H1 (cell line): ENCODE results near the gene TMEM30A. TPM values are rescaled to one million over a fixed set of nuclear protein-coding genes. Genes with fewer than 3 reads are reported as not detected.
A peak's percentile ranks its signal among the peaks of the same experiment; 100 is the strongest.

ENCODE experiments used
- EP300 ChIP-seq, 2 experiments: IDR thresholded peaks; 1 replicate in 1 of 2; 2 replicates in 1 of 2; pipeline ENCODE4 v1.6.1; 2011 to 2012; ENCODE audit warnings: low read depth in 2 of 2, low read length in 2 of 2, mild to moderate bottlenecking in 2 of 2, borderline replicate concordance in 1 of 2, inconsistent platforms in 1 of 2, moderate library complexity in 1 of 2
- FOSL1 ChIP-seq: IDR thresholded peaks from 2 replicates; pipeline ENCODE4 v1.6.1; 2011; ENCODE audit warnings: mild to moderate bottlenecking, low read depth, low read length, moderate library complexity; ENCODE audit not compliant: insufficient read depth
- JUN ChIP-seq: IDR thresholded peaks from 2 replicates; pipeline ENCODE4 v1.6.1; 2011; ENCODE audit warnings: low read depth, mild to moderate bottlenecking, improper control_type of control experiment, low read length
- PHF8 ChIP-seq: fragments of 200-600 bp; sonication (generic); conservative IDR thresholded peaks from 2 replicates; pipeline ENCODE4 v1.7.1; 2012; ENCODE audit warnings: low read depth, mild to moderate bottlenecking, inconsistent platforms, low read length, moderate library complexity
- POLR2A ChIP-seq, 2 experiments: IDR thresholded peaks; 1 replicate in 1 of 2; 2 replicates in 1 of 2; pipeline ENCODE4 v1.6.1; 2011; ENCODE audit warnings: low read depth in 2 of 2, low read length in 2 of 2, mild to moderate bottlenecking in 2 of 2; ENCODE audit errors: control extremely low read depth in 1 of 2
- TAF7 ChIP-seq: optimal IDR thresholded peaks from 2 replicates; pipeline ENCODE3; 2011; ENCODE audit warnings: low read depth, mild to moderate bottlenecking, inconsistent platforms, low read length, moderate library complexity, borderline replicate concordance
- polyA plus RNA-seq, 7 experiments: library from polyadenylated mRNA; depleted of rRNA in 3 of 7; stranded (reverse) in 5 of 7; unstranded in 2 of 7; fragments of >200 nt in 5 of 7; fragments of 200-250 nt in 2 of 7; gene quantifications; 1 replicate in 5 of 7; 2 replicates in 1 of 7; 4 replicates in 1 of 7; pipeline versions ENCODE4 v1.2.1 to v1.2.3, GENCODE V29; 2011 to 2013; ENCODE audit warnings: missing spikeins in 2 of 7, mixed read lengths in 2 of 7
- total RNA-seq: library from RNA; stranded (reverse); fragmentation: NEBNext Ultra II Directional; extraction: Animal tissue kit (Norgen Biotek cat#: 25700); gene quantifications from 2 replicates; pipeline ENCODE4 v1.2.1, GENCODE V29; 2021
- TF ChIP-seq, protein P1 (sequence below): fragments of 300-600 bp; sonication (generic); IDR thresholded peaks from 2 replicates; pipeline ENCODE4 v1.7.1; 2012; ENCODE audit warnings: low read length, moderate library complexity, mild to moderate bottlenecking, inconsistent platforms; ENCODE audit not compliant: insufficient replicate concordance
- TF ChIP-seq, protein P2 (sequence below): IDR thresholded peaks from 2 replicates; pipeline ENCODE4 v1.6.1; 2012; ENCODE audit warnings: low read length, inconsistent platforms

Gene TMEM30A
- total and polyA plus RNA-seq, 2 of the 8 experiments (the other 6 are each of a cell fraction or from before 2014, with no cell fraction given) = 10.5 to 71.0 TPM

DNA sequence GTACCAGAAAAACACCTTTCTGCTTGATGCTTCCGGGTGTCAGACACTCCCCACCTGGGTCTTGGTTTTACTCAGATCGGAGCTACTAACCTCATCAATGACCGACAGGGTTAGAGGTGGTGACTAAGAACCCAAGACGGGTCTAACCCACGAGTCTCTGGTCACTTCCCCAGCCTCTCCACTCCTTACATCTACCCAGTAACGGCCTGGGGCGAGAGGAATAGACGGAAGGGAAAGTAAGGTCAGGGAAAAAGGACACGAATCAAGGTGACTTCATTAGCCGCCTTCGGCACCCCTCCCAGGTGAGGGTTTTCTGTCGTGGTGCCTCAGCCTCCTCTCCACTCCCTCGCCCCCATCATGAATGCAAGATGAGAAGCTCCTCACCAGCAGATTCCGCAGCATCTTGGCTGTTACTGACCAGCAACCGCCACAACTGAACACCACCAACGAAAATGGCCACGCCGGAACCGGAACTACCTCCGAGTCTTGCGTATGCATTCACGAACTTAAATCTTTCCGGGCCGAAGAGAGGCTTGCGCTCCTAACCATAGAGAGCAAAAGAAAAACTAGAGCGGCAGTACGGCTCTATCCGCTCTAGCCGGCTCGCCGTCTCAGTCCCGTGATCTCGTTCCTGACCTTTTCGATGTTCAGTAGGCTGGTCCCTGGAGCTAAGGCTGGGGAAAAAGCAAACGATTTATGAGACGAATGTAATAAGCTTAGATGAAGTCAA lies 41.1 kb downstream of the TMEM30A start, which contains the start of gene COX7A2 (continued):
- TF ChIP-seq, protein P1, sequence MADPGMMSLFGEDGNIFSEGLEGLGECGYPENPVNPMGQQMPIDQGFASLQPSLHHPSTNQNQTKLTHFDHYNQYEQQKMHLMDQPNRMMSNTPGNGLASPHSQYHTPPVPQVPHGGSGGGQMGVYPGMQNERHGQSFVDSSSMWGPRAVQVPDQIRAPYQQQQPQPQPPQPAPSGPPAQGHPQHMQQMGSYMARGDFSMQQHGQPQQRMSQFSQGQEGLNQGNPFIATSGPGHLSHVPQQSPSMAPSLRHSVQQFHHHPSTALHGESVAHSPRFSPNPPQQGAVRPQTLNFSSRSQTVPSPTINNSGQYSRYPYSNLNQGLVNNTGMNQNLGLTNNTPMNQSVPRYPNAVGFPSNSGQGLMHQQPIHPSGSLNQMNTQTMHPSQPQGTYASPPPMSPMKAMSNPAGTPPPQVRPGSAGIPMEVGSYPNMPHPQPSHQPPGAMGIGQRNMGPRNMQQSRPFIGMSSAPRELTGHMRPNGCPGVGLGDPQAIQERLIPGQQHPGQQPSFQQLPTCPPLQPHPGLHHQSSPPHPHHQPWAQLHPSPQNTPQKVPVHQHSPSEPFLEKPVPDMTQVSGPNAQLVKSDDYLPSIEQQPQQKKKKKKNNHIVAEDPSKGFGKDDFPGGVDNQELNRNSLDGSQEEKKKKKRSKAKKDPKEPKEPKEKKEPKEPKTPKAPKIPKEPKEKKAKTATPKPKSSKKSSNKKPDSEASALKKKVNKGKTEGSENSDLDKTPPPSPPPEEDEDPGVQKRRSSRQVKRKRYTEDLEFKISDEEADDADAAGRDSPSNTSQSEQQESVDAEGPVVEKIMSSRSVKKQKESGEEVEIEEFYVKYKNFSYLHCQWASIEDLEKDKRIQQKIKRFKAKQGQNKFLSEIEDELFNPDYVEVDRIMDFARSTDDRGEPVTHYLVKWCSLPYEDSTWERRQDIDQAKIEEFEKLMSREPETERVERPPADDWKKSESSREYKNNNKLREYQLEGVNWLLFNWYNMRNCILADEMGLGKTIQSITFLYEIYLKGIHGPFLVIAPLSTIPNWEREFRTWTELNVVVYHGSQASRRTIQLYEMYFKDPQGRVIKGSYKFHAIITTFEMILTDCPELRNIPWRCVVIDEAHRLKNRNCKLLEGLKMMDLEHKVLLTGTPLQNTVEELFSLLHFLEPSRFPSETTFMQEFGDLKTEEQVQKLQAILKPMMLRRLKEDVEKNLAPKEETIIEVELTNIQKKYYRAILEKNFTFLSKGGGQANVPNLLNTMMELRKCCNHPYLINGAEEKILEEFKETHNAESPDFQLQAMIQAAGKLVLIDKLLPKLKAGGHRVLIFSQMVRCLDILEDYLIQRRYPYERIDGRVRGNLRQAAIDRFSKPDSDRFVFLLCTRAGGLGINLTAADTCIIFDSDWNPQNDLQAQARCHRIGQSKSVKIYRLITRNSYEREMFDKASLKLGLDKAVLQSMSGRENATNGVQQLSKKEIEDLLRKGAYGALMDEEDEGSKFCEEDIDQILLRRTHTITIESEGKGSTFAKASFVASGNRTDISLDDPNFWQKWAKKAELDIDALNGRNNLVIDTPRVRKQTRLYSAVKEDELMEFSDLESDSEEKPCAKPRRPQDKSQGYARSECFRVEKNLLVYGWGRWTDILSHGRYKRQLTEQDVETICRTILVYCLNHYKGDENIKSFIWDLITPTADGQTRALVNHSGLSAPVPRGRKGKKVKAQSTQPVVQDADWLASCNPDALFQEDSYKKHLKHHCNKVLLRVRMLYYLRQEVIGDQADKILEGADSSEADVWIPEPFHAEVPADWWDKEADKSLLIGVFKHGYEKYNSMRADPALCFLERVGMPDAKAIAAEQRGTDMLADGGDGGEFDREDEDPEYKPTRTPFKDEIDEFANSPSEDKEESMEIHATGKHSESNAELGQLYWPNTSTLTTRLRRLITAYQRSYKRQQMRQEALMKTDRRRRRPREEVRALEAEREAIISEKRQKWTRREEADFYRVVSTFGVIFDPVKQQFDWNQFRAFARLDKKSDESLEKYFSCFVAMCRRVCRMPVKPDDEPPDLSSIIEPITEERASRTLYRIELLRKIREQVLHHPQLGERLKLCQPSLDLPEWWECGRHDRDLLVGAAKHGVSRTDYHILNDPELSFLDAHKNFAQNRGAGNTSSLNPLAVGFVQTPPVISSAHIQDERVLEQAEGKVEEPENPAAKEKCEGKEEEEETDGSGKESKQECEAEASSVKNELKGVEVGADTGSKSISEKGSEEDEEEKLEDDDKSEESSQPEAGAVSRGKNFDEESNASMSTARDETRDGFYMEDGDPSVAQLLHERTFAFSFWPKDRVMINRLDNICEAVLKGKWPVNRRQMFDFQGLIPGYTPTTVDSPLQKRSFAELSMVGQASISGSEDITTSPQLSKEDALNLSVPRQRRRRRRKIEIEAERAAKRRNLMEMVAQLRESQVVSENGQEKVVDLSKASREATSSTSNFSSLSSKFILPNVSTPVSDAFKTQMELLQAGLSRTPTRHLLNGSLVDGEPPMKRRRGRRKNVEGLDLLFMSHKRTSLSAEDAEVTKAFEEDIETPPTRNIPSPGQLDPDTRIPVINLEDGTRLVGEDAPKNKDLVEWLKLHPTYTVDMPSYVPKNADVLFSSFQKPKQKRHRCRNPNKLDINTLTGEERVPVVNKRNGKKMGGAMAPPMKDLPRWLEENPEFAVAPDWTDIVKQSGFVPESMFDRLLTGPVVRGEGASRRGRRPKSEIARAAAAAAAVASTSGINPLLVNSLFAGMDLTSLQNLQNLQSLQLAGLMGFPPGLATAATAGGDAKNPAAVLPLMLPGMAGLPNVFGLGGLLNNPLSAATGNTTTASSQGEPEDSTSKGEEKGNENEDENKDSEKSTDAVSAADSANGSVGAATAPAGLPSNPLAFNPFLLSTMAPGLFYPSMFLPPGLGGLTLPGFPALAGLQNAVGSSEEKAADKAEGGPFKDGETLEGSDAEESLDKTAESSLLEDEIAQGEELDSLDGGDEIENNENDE = peak; percentile 18
- TF ChIP-seq TAF7 = peak; percentile 37
- TF ChIP-seq PHF8 = peak; percentile 78
- no peak for TF ChIP-seq FOSL1
- peak; percentile 78 to 93 for TF ChIP-seq POLR2A (IDR thresholded peaks at IDR 0.05; ENCODE audit: control extremely low read depth in 1 of 2, low read depth in 2 of 2, low read length in 2 of 2)
- no peak for TF ChIP-seq JUN
- TF ChIP-seq, protein P2, sequence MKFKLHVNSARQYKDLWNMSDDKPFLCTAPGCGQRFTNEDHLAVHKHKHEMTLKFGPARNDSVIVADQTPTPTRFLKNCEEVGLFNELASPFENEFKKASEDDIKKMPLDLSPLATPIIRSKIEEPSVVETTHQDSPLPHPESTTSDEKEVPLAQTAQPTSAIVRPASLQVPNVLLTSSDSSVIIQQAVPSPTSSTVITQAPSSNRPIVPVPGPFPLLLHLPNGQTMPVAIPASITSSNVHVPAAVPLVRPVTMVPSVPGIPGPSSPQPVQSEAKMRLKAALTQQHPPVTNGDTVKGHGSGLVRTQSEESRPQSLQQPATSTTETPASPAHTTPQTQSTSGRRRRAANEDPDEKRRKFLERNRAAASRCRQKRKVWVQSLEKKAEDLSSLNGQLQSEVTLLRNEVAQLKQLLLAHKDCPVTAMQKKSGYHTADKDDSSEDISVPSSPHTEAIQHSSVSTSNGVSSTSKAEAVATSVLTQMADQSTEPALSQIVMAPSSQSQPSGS = no peak
- TF ChIP-seq EP300 (IDR thresholded peaks at IDR 0.05; ENCODE audit: borderline replicate concordance in 1 of 2, low read depth in 2 of 2, low read length in 2 of 2) = no peak
